ENCODE results near the gene PAPSS2.

PAPSS2 gene

GRCh38 chr10:87752566-87752965 lies 92.9 kb downstream of the PAPSS2 start:
- Histone ChIP-seq H3K4me1 (ENCODE audit: control insufficient read depth in 1 of 2, insufficient read depth in 2 of 2, low read length in 2 of 2) (no peaks in the 10 kb centered on the region), H2AK5ac (ENCODE audit: low read length) (no peak overlapping the region), H3K9me3 (ENCODE audit: insufficient read depth, low read depth, low read length) (no peaks in the 10 kb centered on the region), H2BK12ac (ENCODE audit: low read length) (no peak overlapping the region), H3K36me3 (ENCODE audit: control insufficient read depth in 1 of 2, insufficient read depth in 2 of 2, low read length in 2 of 2) (peaks cover 2 to 5% of the 10 kb centered on the region in 2 experiments), H3K79me2 (ENCODE audit: control insufficient read depth, insufficient read depth, low read length, poor library complexity) (no peaks in the 10 kb centered on the region), H4K91ac (ENCODE audit: low read depth, low read length) (no peak overlapping the region), H3K4me2 (ENCODE audit: low read length) (no peak overlapping the region), H3K27me3 (ENCODE audit: insufficient read depth, low read length) (no peaks in the 10 kb centered on the region), H2BK120ac (ENCODE audit: insufficient read depth, low read length, poor library complexity) (no peak overlapping the region), H3K4me3 (ENCODE audit: low read depth, low read length) (no peak overlapping the region), H3K23ac (ENCODE audit: low read length) (no peak overlapping the region), H3K4ac (ENCODE audit: low read depth, low read length) (no peak overlapping the region), H3K9ac (ENCODE audit: low read length) (no peak overlapping the region), H4K12ac (ENCODE audit: low read depth, low read length) (no peak overlapping the region), H2BK5ac (ENCODE audit: low read depth, low read length, poor library complexity) (no peak overlapping the region), H2AFZ (ENCODE audit: insufficient read depth, low read length, poor library complexity) (no peak overlapping the region), H3K27ac (ENCODE audit: low read depth, low read length) (no peak overlapping the region), H3K79me1 (ENCODE audit: low read length) (no peaks in the 10 kb centered on the region), H3K18ac (ENCODE audit: low read length) (no peak overlapping the region), H4K8ac (ENCODE audit: low read depth, low read length) (no peak overlapping the region), H3K14ac (ENCODE audit: low read length) (no peak overlapping the region)
- no peak for DNase-seq
- WGBS (ENCODE audit: extremely low coverage, insufficient coverage, insufficient read length): no CpG with 5 or more reads among the region's 2 CpGs

- Histone ChIP-seq H3K36me3 (ENCODE audit: control insufficient read depth in 1 of 2, insufficient read depth in 2 of 2, low read length in 2 of 2) (peaks cover 2 to 5% of the 10 kb centered on the region in 2 experiments), H3K4ac (ENCODE audit: low read depth, low read length) (no peak overlapping the region), H4K12ac (ENCODE audit: low read depth, low read length) (no peak overlapping the region), H3K9ac (ENCODE audit: low read length) (no peak overlapping the region), H4K8ac (ENCODE audit: low read depth, low read length) (no peak overlapping the region), H3K27ac (ENCODE audit: low read depth, low read length) (no peak overlapping the region), H3K9me3 (ENCODE audit: insufficient read depth, low read depth, low read length) (no peaks in the 10 kb centered on the region), H2AK5ac (ENCODE audit: low read length) (no peak overlapping the region), H4K91ac (ENCODE audit: low read depth, low read length) (no peak overlapping the region), H2AFZ (ENCODE audit: insufficient read depth, low read length, poor library complexity) (no peak overlapping the region), H3K23ac (ENCODE audit: low read length) (no peak overlapping the region), H3K4me1 (ENCODE audit: control insufficient read depth in 1 of 2, insufficient read depth in 2 of 2, low read length in 2 of 2) (no peaks in the 10 kb centered on the region), H2BK12ac (ENCODE audit: low read length) (no peak overlapping the region), H3K79me2 (ENCODE audit: control insufficient read depth, insufficient read depth, low read length, poor library complexity) (no peaks in the 10 kb centered on the region), H2BK120ac (ENCODE audit: insufficient read depth, low read length, poor library complexity) (no peak overlapping the region), H3K79me1 (ENCODE audit: low read length) (no peaks in the 10 kb centered on the region), H3K27me3 (ENCODE audit: insufficient read depth, low read length) (no peaks in the 10 kb centered on the region), H2BK5ac (ENCODE audit: low read depth, low read length, poor library complexity) (no peak overlapping the region), H3K18ac (ENCODE audit: low read length) (no peak overlapping the region), H3K4me3 (ENCODE audit: low read depth, low read length) (no peak overlapping the region), H3K4me2 (ENCODE audit: low read length) (no peak overlapping the region), H3K14ac (ENCODE audit: low read length) (no peak overlapping the region)
- no peak for DNase-seq
- WGBS (ENCODE audit: extremely low coverage, insufficient coverage, insufficient read length): 80% methylated on average over 1 of the region's 8 CpGs
These were observed 94.6 kb downstream of the PAPSS2 start for GRCh38 chr10:87753995-87754866.

- Histone ChIP-seq H4K8ac (ENCODE audit: low read depth, low read length) (no peak overlapping the region), H3K23ac (ENCODE audit: low read length) (no peak overlapping the region), H2BK120ac (ENCODE audit: insufficient read depth, low read length, poor library complexity) (no peak overlapping the region), H3K14ac (ENCODE audit: low read length) (no peak overlapping the region), H4K91ac (ENCODE audit: low read depth, low read length) (no peak overlapping the region), H2BK12ac (ENCODE audit: low read length) (no peak overlapping the region), H3K4me1 (ENCODE audit: control insufficient read depth in 1 of 2, insufficient read depth in 2 of 2, low read length in 2 of 2) (no peaks in the 10 kb centered on the region), H3K9me3 (ENCODE audit: insufficient read depth, low read depth, low read length) (no peaks in the 10 kb centered on the region), H3K79me1 (ENCODE audit: low read length) (no peaks in the 10 kb centered on the region), H4K12ac (ENCODE audit: low read depth, low read length) (no peak overlapping the region), H3K79me2 (ENCODE audit: control insufficient read depth, insufficient read depth, low read length, poor library complexity) (no peaks in the 10 kb centered on the region), H3K4ac (ENCODE audit: low read depth, low read length) (no peak overlapping the region), H3K4me2 (ENCODE audit: low read length) (no peak overlapping the region), H2AK5ac (ENCODE audit: low read length) (no peak overlapping the region), H3K18ac (ENCODE audit: low read length) (no peak overlapping the region), H3K4me3 (ENCODE audit: low read depth, low read length) (no peak overlapping the region), H2BK5ac (ENCODE audit: low read depth, low read length, poor library complexity) (no peak overlapping the region), H3K27me3 (ENCODE audit: insufficient read depth, low read length) (no peaks in the 10 kb centered on the region), H3K36me3 (ENCODE audit: control insufficient read depth in 1 of 2, insufficient read depth in 2 of 2, low read length in 2 of 2) (peaks cover 2 to 8% of the 10 kb centered on the region in 2 experiments), H3K9ac (ENCODE audit: low read length) (no peak overlapping the region), H2AFZ (ENCODE audit: insufficient read depth, low read length, poor library complexity) (no peak overlapping the region), H3K27ac (ENCODE audit: low read depth, low read length) (no peak overlapping the region)
- no CpG with 5 or more reads among the region's 1 CpG for WGBS (ENCODE audit: extremely low coverage, insufficient coverage, insufficient read length)
- no peak for DNase-seq
These were observed 98.0 kb downstream of the PAPSS2 start for GRCh38 chr10:87757685-87758084.

- H3K23ac ChIP-seq (ENCODE audit: low read length): no peak overlapping the region
- H2BK12ac ChIP-seq (ENCODE audit: low read length): no peak overlapping the region
- no peaks in the 10 kb centered on the region for H3K4me1 ChIP-seq (ENCODE audit: control insufficient read depth in 1 of 2, insufficient read depth in 2 of 2, low read length in 2 of 2)
- no peak overlapping the region for H3K4ac ChIP-seq (ENCODE audit: low read depth, low read length)
- no peak overlapping the region for H2BK120ac ChIP-seq (ENCODE audit: insufficient read depth, low read length, poor library complexity)
- H3K9me3 ChIP-seq (ENCODE audit: insufficient read depth, low read depth, low read length): no peaks in the 10 kb centered on the region
- no peak overlapping the region for H4K8ac ChIP-seq (ENCODE audit: low read depth, low read length)
- DNase-seq: no peak
- no peak overlapping the region for H3K27ac ChIP-seq (ENCODE audit: low read depth, low read length)
- no peak overlapping the region for H3K14ac ChIP-seq (ENCODE audit: low read length)
- H2AFZ ChIP-seq (ENCODE audit: insufficient read depth, low read length, poor library complexity): no peak overlapping the region
- no peaks in the 10 kb centered on the region for H3K79me2 ChIP-seq (ENCODE audit: control insufficient read depth, insufficient read depth, low read length, poor library complexity)
- H4K12ac ChIP-seq (ENCODE audit: low read depth, low read length): no peak overlapping the region
- no peak overlapping the region for H3K9ac ChIP-seq (ENCODE audit: low read length)
- no peak overlapping the region for H2AK5ac ChIP-seq (ENCODE audit: low read length)
- no peaks in the 10 kb centered on the region for H3K27me3 ChIP-seq (ENCODE audit: insufficient read depth, low read length)
- H3K18ac ChIP-seq (ENCODE audit: low read length): no peak overlapping the region
- H3K36me3 ChIP-seq (ENCODE audit: control insufficient read depth in 1 of 2, insufficient read depth in 2 of 2, low read length in 2 of 2): peaks cover 2 to 8% of the 10 kb centered on the region in 2 experiments
- H4K91ac ChIP-seq (ENCODE audit: low read depth, low read length): no peak overlapping the region
- H2BK5ac ChIP-seq (ENCODE audit: low read depth, low read length, poor library complexity): no peak overlapping the region
- H3K4me2 ChIP-seq (ENCODE audit: low read length): no peak overlapping the region
- no peaks in the 10 kb centered on the region for H3K79me1 ChIP-seq (ENCODE audit: low read length)
- no peak overlapping the region for H3K4me3 ChIP-seq (ENCODE audit: low read depth, low read length)
These were observed 99.9 kb downstream of the PAPSS2 start for GRCh38 chr10:87759551-87759950.

Data from trophoblast cell (in vitro differentiated cells and primary cell).